Measurements from ENCODE around the gene SOAT2. TPM values are rescaled to one million over a fixed set of nuclear protein-coding genes. Genes with fewer than 3 reads are reported as not detected.

SOAT2 gene
- total RNA-seq, 2 donors from 2014 or later: 2.2 to 7.9 TPM

GRCh38 chr12:53128780-53129569 lies 25.7 kb downstream of the SOAT2 start:
- Mint-ChIP-seq H3K27ac (no peak overlapping the region), H3K9me3 (no peaks in the 10 kb centered on the region), H3K27me3 (ENCODE audit: low read depth) (no peaks in the 10 kb centered on the region), H3K4me3 (no peak overlapping the region), H3K36me3 (ENCODE audit: insufficient read depth in 2 of 2) (no peaks in the 10 kb centered on the region), H3K4me1 (ENCODE audit: low read depth) (peaks cover 7% of the 10 kb centered on the region)
- DNase-seq (no peak), ATAC-seq (replicated peaks in 1 of 2) (no peak)

- ATAC-seq (replicated peaks in 1 of 2): no peak
- no peak overlapping the region for H3K27ac Mint-ChIP-seq
- no peak for DNase-seq
- H3K36me3 Mint-ChIP-seq (ENCODE audit: insufficient read depth in 2 of 2): no peaks in the 10 kb centered on the region
- peaks cover 0 to 1% of the 10 kb centered on the region in 2 donors for H3K9me3 Mint-ChIP-seq
- H3K4me3 Mint-ChIP-seq: no peak overlapping the region
- H3K27me3 Mint-ChIP-seq (ENCODE audit: low read depth): no peaks in the 10 kb centered on the region
- H3K4me1 Mint-ChIP-seq (ENCODE audit: low read depth): peaks cover 7% of the 10 kb centered on the region
These were observed 28.6 kb downstream of the SOAT2 start for GRCh38 chr12:53131844-53132243.

- Mint-ChIP-seq H3K4me1 (ENCODE audit: low read depth) (no peaks in the 10 kb centered on the region), H3K36me3 (ENCODE audit: insufficient read depth in 2 of 2) (peaks cover 0 to 6% of the 10 kb centered on the region in 2 donors), H3K9me3 (peaks cover 4 to 8% of the 10 kb centered on the region in 2 donors), H3K4me3 (no peak overlapping the region), H3K27ac (no peak overlapping the region), H3K27me3 (ENCODE audit: low read depth) (no peaks in the 10 kb centered on the region)
- no peak for ATAC-seq (replicated peaks in 1 of 2)
- no peak for DNase-seq
These were observed 30.4 kb downstream of the SOAT2 start for GRCh38 chr12:53133722-53134121.

- Mint-ChIP-seq H3K4me3 (no peak overlapping the region), H3K27ac (no peak overlapping the region), H3K4me1 (ENCODE audit: low read depth) (no peaks in the 10 kb centered on the region), H3K27me3 (ENCODE audit: low read depth) (no peaks in the 10 kb centered on the region), H3K9me3 (peaks cover 0 to 2% of the 10 kb centered on the region in 2 donors), H3K36me3 (ENCODE audit: insufficient read depth in 2 of 2) (no peaks in the 10 kb centered on the region)
- DNase-seq: no peak
- ATAC-seq (replicated peaks in 1 of 2): no peak
These were observed 40.1 kb downstream of the SOAT2 start for GRCh38 chr12:53143355-53143754.

GRCh38 chr12:53145383-53146260 lies 42.3 kb downstream of the SOAT2 start:
- Mint-ChIP-seq H3K4me3 (no peak overlapping the region), H3K27me3 (ENCODE audit: low read depth) (no peaks in the 10 kb centered on the region), H3K4me1 (ENCODE audit: low read depth) (no peaks in the 10 kb centered on the region), H3K27ac (no peak overlapping the region), H3K9me3 (no peaks in the 10 kb centered on the region), H3K36me3 (ENCODE audit: insufficient read depth in 2 of 2) (no peaks in the 10 kb centered on the region)
- DNase-seq (no peak), ATAC-seq (replicated peaks in 1 of 2) (no peak)

- Mint-ChIP-seq H3K36me3 (ENCODE audit: insufficient read depth in 2 of 2) (no peaks in the 10 kb centered on the region), H3K9me3 (no peaks in the 10 kb centered on the region), H3K4me3 (no peak overlapping the region), H3K27me3 (ENCODE audit: low read depth) (no peaks in the 10 kb centered on the region), H3K27ac (no peak overlapping the region), H3K4me1 (ENCODE audit: low read depth) (no peaks in the 10 kb centered on the region)
- DNase-seq (no peak), ATAC-seq (replicated peaks in 1 of 2) (no peak)
These were observed 43.9 kb downstream of the SOAT2 start for GRCh38 chr12:53147181-53147580.

GRCh38 chr12:53147653-53148052 lies 44.4 kb downstream of the SOAT2 start:
- DNase-seq (no peak), ATAC-seq (replicated peaks in 1 of 2) (no peak)
- Mint-ChIP-seq H3K27me3 (ENCODE audit: low read depth) (no peaks in the 10 kb centered on the region), H3K27ac (no peak overlapping the region), H3K4me1 (ENCODE audit: low read depth) (no peaks in the 10 kb centered on the region), H3K36me3 (ENCODE audit: insufficient read depth in 2 of 2) (no peaks in the 10 kb centered on the region), H3K9me3 (no peaks in the 10 kb centered on the region), H3K4me3 (no peak overlapping the region)

GRCh38 chr12:53151039-53151438 lies 47.8 kb downstream of the SOAT2 start:
- Mint-ChIP-seq H3K36me3 (ENCODE audit: insufficient read depth in 2 of 2) (no peaks in the 10 kb centered on the region), H3K27me3 (ENCODE audit: low read depth) (no peaks in the 10 kb centered on the region), H3K27ac (no peak overlapping the region), H3K4me3 (no peak overlapping the region), H3K4me1 (ENCODE audit: low read depth) (no peaks in the 10 kb centered on the region), H3K9me3 (no peaks in the 10 kb centered on the region)
- ATAC-seq (replicated peaks in 1 of 2): no peak
- no peak for DNase-seq

GRCh38 chr12:53152390-53152789 lies 49.1 kb downstream of the SOAT2 start:
- DNase-seq (no peak), ATAC-seq (replicated peaks in 1 of 2) (no peak)
- Mint-ChIP-seq H3K36me3 (ENCODE audit: insufficient read depth in 2 of 2) (no peaks in the 10 kb centered on the region), H3K4me1 (ENCODE audit: low read depth) (no peaks in the 10 kb centered on the region), H3K27me3 (ENCODE audit: low read depth) (no peaks in the 10 kb centered on the region), H3K4me3 (no peak overlapping the region), H3K9me3 (no peaks in the 10 kb centered on the region), H3K27ac (no peak overlapping the region)

- peak overlapping the region; percentile 51 to 52 for H3K4me3 Mint-ChIP-seq
These were observed 56.0 kb downstream of the SOAT2 start for GRCh38 chr12:53159195-53159839.

GRCh38 chr12:53160000-53160399 lies 56.7 kb downstream of the SOAT2 start:
- no peaks in the 10 kb centered on the region for H3K36me3 Mint-ChIP-seq (ENCODE audit: insufficient read depth in 2 of 2)
- ATAC-seq (replicated peaks in 1 of 2): peak; percentile 3
- H3K4me3 Mint-ChIP-seq: no peak overlapping the region
- H3K4me1 Mint-ChIP-seq (ENCODE audit: low read depth): peaks cover 9% of the 10 kb centered on the region
- DNase-seq: no peak
- no peaks in the 10 kb centered on the region for H3K9me3 Mint-ChIP-seq
- no peak overlapping the region for H3K27ac Mint-ChIP-seq
- no peaks in the 10 kb centered on the region for H3K27me3 Mint-ChIP-seq (ENCODE audit: low read depth)

More at GRCh38 chr12:53159195-53159839, 56.0 kb downstream of the SOAT2 start:
- H3K27ac Mint-ChIP-seq: peak overlapping the region; percentile 65
- ATAC-seq (replicated peaks in 1 of 2) (peak; percentile 99), DNase-seq (peak; percentile 90 to 93)
- no peaks in the 10 kb centered on the region for H3K9me3 Mint-ChIP-seq
- H3K27me3 Mint-ChIP-seq (ENCODE audit: low read depth): no peaks in the 10 kb centered on the region
- H3K4me1 Mint-ChIP-seq (ENCODE audit: low read depth): peaks cover 9% of the 10 kb centered on the region
- H3K36me3 Mint-ChIP-seq (ENCODE audit: insufficient read depth in 2 of 2): no peaks in the 10 kb centered on the region

GRCh38 chr12:53160673-53161072 lies 57.4 kb downstream of the SOAT2 start:
- Mint-ChIP-seq H3K9me3 (no peaks in the 10 kb centered on the region), H3K27ac (no peak overlapping the region), H3K4me3 (no peak overlapping the region), H3K27me3 (ENCODE audit: low read depth) (no peaks in the 10 kb centered on the region), H3K4me1 (ENCODE audit: low read depth) (peaks cover 9% of the 10 kb centered on the region), H3K36me3 (ENCODE audit: insufficient read depth in 2 of 2) (no peaks in the 10 kb centered on the region)
- no peak for DNase-seq
- no peak for ATAC-seq (replicated peaks in 1 of 2)

Measured in activated T-cell treated with anti-CD3 and anti-CD28 coated beads, Interleukin-2, amount 50 U/mL, for 72 hours (primary cell).